Mesenchymal stem cell (in vitro differentiated cells and primary cell): ENCODE results near the gene OR6P1. TPM values are rescaled to one million over a fixed set of nuclear protein-coding genes. Genes with fewer than 3 reads are reported as not detected.

Experiments used
- DNase-seq: peaks from one replicate; pipeline ENCODE4 v3.0.0-alpha.2; 2013
- H2AFZ ChIP-seq: one replicate; pipeline ENCODE4 v1.6.1; 2013; ENCODE audit warnings: low read depth, mild to moderate bottlenecking, control low read depth, inconsistent platforms, low read length, moderate library complexity
- H2AK5ac ChIP-seq: 2 replicates; pipeline ENCODE4 v1.6.1; 2013; ENCODE audit warnings: low read length, moderate library complexity, mild to moderate bottlenecking, inconsistent platforms; ENCODE audit not compliant: severe bottlenecking
- H2BK120ac ChIP-seq: one replicate; pipeline ENCODE4 v1.6.1; 2013; ENCODE audit warnings: low read depth, mild to moderate bottlenecking, inconsistent platforms, low read length, moderate library complexity
- H2BK12ac ChIP-seq, 2 experiments: one replicate each; pipeline ENCODE4 v1.6.1; 2013; ENCODE audit warnings: inconsistent platforms in 2 of 2, low read length in 2 of 2, mild to moderate bottlenecking in 2 of 2, moderate library complexity in 2 of 2, control low read depth in 1 of 2
- H2BK15ac ChIP-seq: one replicate; pipeline ENCODE4 v1.6.1; 2013; ENCODE audit warnings: mild to moderate bottlenecking, low read depth, inconsistent platforms; ENCODE audit not compliant: poor library complexity, severe bottlenecking
- H2BK5ac ChIP-seq: 2 replicates; pipeline ENCODE4 v1.6.1; 2013; ENCODE audit warnings: low read depth, mild to moderate bottlenecking, low read length, control low read depth, inconsistent platforms; ENCODE audit not compliant: poor library complexity, severe bottlenecking
- H3K14ac ChIP-seq, 2 experiments: one replicate each; pipeline ENCODE4 v1.6.1; 2013; ENCODE audit warnings: inconsistent platforms in 2 of 2, low read length in 2 of 2, control low read depth in 1 of 2, mild to moderate bottlenecking in 1 of 2, moderate library complexity in 1 of 2
- H3K18ac ChIP-seq, 2 experiments: one replicate each; pipeline ENCODE4 v1.6.1; 2013; ENCODE audit warnings: inconsistent platforms in 2 of 2, low read length in 2 of 2, control low read depth in 1 of 2, low read depth in 1 of 2, mild to moderate bottlenecking in 1 of 2
- H3K23ac ChIP-seq, 2 experiments: one replicate each; pipeline ENCODE4 v1.6.1; 2013; ENCODE audit warnings: inconsistent platforms in 2 of 2, low read length in 2 of 2, mild to moderate bottlenecking in 2 of 2, moderate library complexity in 2 of 2, control low read depth in 1 of 2
- H3K27ac ChIP-seq: 2 replicates; pipeline ENCODE4 v1.5.1; 2013; ENCODE audit warnings: mild to moderate bottlenecking, moderate library complexity, low read length, control low read depth, inconsistent platforms; ENCODE audit not compliant: poor library complexity, severe bottlenecking
- H3K27me3 ChIP-seq, 2 experiments: 2 replicates each; pipeline versions ENCODE4 v1.6.1 to v1.7.0; 2013; ENCODE audit warnings: low read length in 2 of 2, mild to moderate bottlenecking in 2 of 2, moderate library complexity in 2 of 2, control low read depth in 1 of 2, inconsistent platforms in 1 of 2; ENCODE audit not compliant: control insufficient read depth in 1 of 2, insufficient read depth in 1 of 2
- H3K36me3 ChIP-seq, 2 experiments: 2 replicates each; pipeline versions ENCODE4 v1.6.1 to v1.7.0; 2013; ENCODE audit warnings: low read length in 2 of 2, control low read depth in 1 of 2, inconsistent platforms in 1 of 2, low read depth in 1 of 2, mild to moderate bottlenecking in 1 of 2; ENCODE audit not compliant: insufficient read depth in 2 of 2, control insufficient read depth in 1 of 2
- H3K4ac ChIP-seq, 2 experiments: one replicate each; pipeline ENCODE4 v1.6.1; 2013; ENCODE audit warnings: inconsistent platforms in 2 of 2, low read length in 2 of 2, mild to moderate bottlenecking in 2 of 2, moderate library complexity in 2 of 2, control low read depth in 1 of 2, low read depth in 1 of 2
- H3K4me1 ChIP-seq: 2 replicates; pipeline ENCODE4 v1.6.1; 2013; ENCODE audit warnings: low read depth, low read length, control low read depth; ENCODE audit not compliant: control insufficient read depth, insufficient read depth
- H3K4me2 ChIP-seq: 2 replicates; pipeline ENCODE4 v1.6.1; 2013; ENCODE audit warnings: low read length, mild to moderate bottlenecking, inconsistent platforms; ENCODE audit not compliant: poor library complexity, severe bottlenecking
- H3K4me3 ChIP-seq, 2 experiments: 2 replicates each; pipeline versions ENCODE4 v1.5.1 to v1.7.0; 2013; ENCODE audit warnings: low read length in 2 of 2, mild to moderate bottlenecking in 2 of 2, control low read depth in 1 of 2, low read depth in 1 of 2; ENCODE audit not compliant: insufficient read depth in 1 of 2
- H3K79me1 ChIP-seq: replicated peaks from 2 replicates; pipeline ENCODE4 v1.6.1; 2013; ENCODE audit warnings: mild to moderate bottlenecking, control low read depth, low read length, inconsistent platforms; ENCODE audit not compliant: poor library complexity, severe bottlenecking
- H3K9ac ChIP-seq: 2 replicates; pipeline ENCODE4 v1.7.0; 2013; ENCODE audit warnings: mild to moderate bottlenecking, low read length, moderate library complexity
- H3K9me3 ChIP-seq: 2 replicates; pipeline ENCODE4 v1.7.0; 2013; ENCODE audit warnings: mild to moderate bottlenecking, low read length; ENCODE audit not compliant: control insufficient read depth
- H4K8ac ChIP-seq: one replicate; pipeline ENCODE4 v1.6.1; 2013; ENCODE audit warnings: inconsistent platforms, mild to moderate bottlenecking, low read length, moderate library complexity
- H4K91ac ChIP-seq: one replicate; pipeline ENCODE4 v1.6.1; 2013; ENCODE audit warnings: mild to moderate bottlenecking, low read length, inconsistent platforms
- WGBS: methylation state at CpG from one replicate; pipeline ENCODE4 v1.1.7; 2013; ENCODE audit warnings: mixed read lengths; 5-methylcytosine and 5-hydroxymethylcytosine counted together
- polyA plus RNA-seq, 2 experiments: library from polyadenylated mRNA; stranded (reverse); fragments of 200-250 nt; gene quantifications; one replicate each; pipeline ENCODE4 v1.2.3, GENCODE V29; 2013

Gene OR6P1
- not detected for polyA plus RNA-seq (2013, experiment 1 of 2)
- not detected for polyA plus RNA-seq (2013, experiment 2 of 2)

- Histone ChIP-seq H2BK12ac (no peak within 1 kb of the TSS), H3K36me3 (no peaks in the 10 kb centered on the region), H3K4me1 (no peaks in the 10 kb centered on the region), H3K27me3 (no peaks in the 10 kb centered on the region), H2BK15ac (no peak within 1 kb of the TSS), H3K4ac (no peak within 1 kb of the TSS), H3K79me1 (no peaks in the 10 kb centered on the region), H2BK5ac (no peak within 1 kb of the TSS), H2AFZ (no peak within 1 kb of the TSS), H4K91ac (no peak within 1 kb of the TSS), H3K9ac (no peak within 1 kb of the TSS), H2AK5ac (no peak within 1 kb of the TSS), H3K23ac (no peak within 1 kb of the TSS), H3K18ac (no peak within 1 kb of the TSS), H3K9me3 (no peaks in the 10 kb centered on the region), H3K4me2 (no peak within 1 kb of the TSS), H2BK120ac (no peak within 1 kb of the TSS), H3K14ac (no peak within 1 kb of the TSS), H3K27ac (no peak within 1 kb of the TSS), H4K8ac (no peak within 1 kb of the TSS), H3K4me3 (no peak within 1 kb of the TSS)
- DNase-seq: no peak
- WGBS: 53% methylated on average over 2 of the region's 3 CpGs
Observed at GRCh38 chr1:158570480-158570879, at the start of gene OR6P1. TSS of gene OR6P1 (minus strand) at chr1:158570580. CDS start at chr1:158563604, 6,976 bp downstream.

- Histone ChIP-seq H3K4ac (no peak overlapping the region), H3K9me3 (no peaks in the 10 kb centered on the region), H2BK12ac (no peak overlapping the region), H3K79me1 (no peaks in the 10 kb centered on the region), H3K14ac (no peak overlapping the region), H3K27me3 (no peaks in the 10 kb centered on the region), H3K23ac (no peak overlapping the region), H3K4me3 (no peak overlapping the region), H4K91ac (no peak overlapping the region), H3K4me1 (no peaks in the 10 kb centered on the region), H3K36me3 (no peaks in the 10 kb centered on the region), H2BK15ac (no peak overlapping the region), H2AFZ (no peak overlapping the region), H2BK5ac (no peak overlapping the region), H3K9ac (no peak overlapping the region), H3K18ac (no peak overlapping the region), H2BK120ac (no peak overlapping the region), H2AK5ac (no peak overlapping the region), H4K8ac (no peak overlapping the region), H3K4me2 (no peak overlapping the region), H3K27ac (no peak overlapping the region)
- no peak for DNase-seq
- WGBS: 78% methylated on average over 1 of the region's 3 CpGs
Observed at GRCh38 chr1:158613764-158614163, 43.4 kb upstream of the OR6P1 start.

GRCh38 chr1:158611916-158612315, 41.5 kb upstream of the OR6P1 start:
- H3K14ac ChIP-seq: no peak overlapping the region
- no peak overlapping the region for H2BK12ac ChIP-seq
- no peaks in the 10 kb centered on the region for H3K79me1 ChIP-seq
- H3K9ac ChIP-seq: no peak overlapping the region
- no peak overlapping the region for H3K4me3 ChIP-seq
- H3K27me3 ChIP-seq: no peaks in the 10 kb centered on the region
- H2BK5ac ChIP-seq: no peak overlapping the region
- H4K91ac ChIP-seq: no peak overlapping the region
- no peaks in the 10 kb centered on the region for H3K36me3 ChIP-seq
- H3K23ac ChIP-seq: no peak overlapping the region
- H3K4ac ChIP-seq: no peak overlapping the region
- no peak overlapping the region for H2AFZ ChIP-seq
- no peak for DNase-seq
- no peak overlapping the region for H3K18ac ChIP-seq
- H2AK5ac ChIP-seq: no peak overlapping the region
- no peaks in the 10 kb centered on the region for H3K4me1 ChIP-seq
- H3K9me3 ChIP-seq: no peaks in the 10 kb centered on the region
- no peak overlapping the region for H3K27ac ChIP-seq
- no peak overlapping the region for H2BK15ac ChIP-seq
- no peak overlapping the region for H2BK120ac ChIP-seq
- no peak overlapping the region for H3K4me2 ChIP-seq
- H4K8ac ChIP-seq: no peak overlapping the region
- 83% methylated on average over 1 of the region's 3 CpGs for WGBS

GRCh38 chr1:158607296-158607695, 36.9 kb upstream of the OR6P1 start:
- WGBS: 36% methylated on average over 1 of the region's 1 CpG
- H4K91ac ChIP-seq: no peak overlapping the region
- no peaks in the 10 kb centered on the region for H3K27me3 ChIP-seq
- no peak overlapping the region for H3K14ac ChIP-seq
- H2BK5ac ChIP-seq: no peak overlapping the region
- no peaks in the 10 kb centered on the region for H3K9me3 ChIP-seq
- no peak overlapping the region for H2AFZ ChIP-seq
- no peaks in the 10 kb centered on the region for H3K4me1 ChIP-seq
- no peak overlapping the region for H2AK5ac ChIP-seq
- H3K36me3 ChIP-seq: no peaks in the 10 kb centered on the region
- no peak overlapping the region for H3K18ac ChIP-seq
- no peak overlapping the region for H2BK12ac ChIP-seq
- no peak overlapping the region for H3K23ac ChIP-seq
- no peaks in the 10 kb centered on the region for H3K79me1 ChIP-seq
- H3K4ac ChIP-seq: no peak overlapping the region
- no peak overlapping the region for H3K27ac ChIP-seq
- H2BK15ac ChIP-seq: no peak overlapping the region
- no peak overlapping the region for H2BK120ac ChIP-seq
- no peak for DNase-seq
- no peak overlapping the region for H3K4me3 ChIP-seq
- H3K9ac ChIP-seq: no peak overlapping the region
- H4K8ac ChIP-seq: no peak overlapping the region
- H3K4me2 ChIP-seq: no peak overlapping the region
